Activated CD4-positive, alpha-beta T cell treated with anti-CD3 and anti-CD28 coated beads, Interleukin-2, amount 10 ng/mL, durations not matched to agents 7 days and 5 days (primary cell): ENCODE results near the gene AGBL4. TPM values are rescaled to one million over a fixed set of nuclear protein-coding genes. Genes with fewer than 3 reads are reported as not detected.
A peak's percentile ranks its signal among the peaks of the same experiment; 100 is the strongest.
"Not testable (repeated sequence)": the region's sequence is repeated elsewhere in the genome, so short reads cannot be mapped to it uniquely, and the experiment has no call there.

ENCODE experiments used
- CTCF ChIA-PET: fragments of 350-600 bp; sonication (Branson Sonifier 250); formaldehyde crosslinking; loops from one replicate; lab custom pipeline; 2021; ENCODE audit warnings: antibody characterized with exemption; lab: Charles Lee
- POLR2A ChIA-PET: fragments of 350-600 bp; sonication (Branson Sonifier 250); formaldehyde crosslinking; loops from one replicate; lab custom pipeline; 2021; ENCODE audit warnings: antibody characterized with exemption; lab: Charles Lee
- DNase-seq: peaks from one replicate; pipeline ENCODE4 v3.0.0-alpha.2; 2020
- H3K27ac Mint-ChIP-seq: one replicate; pipeline ENCODE4 v1.8.0; 2021; ENCODE audit warnings: mild to moderate bottlenecking, moderate library complexity, mixed read lengths
- H3K27me3 Mint-ChIP-seq: one replicate; pipeline ENCODE4 v1.8.0; 2021; ENCODE audit warnings: mixed read lengths
- H3K36me3 Mint-ChIP-seq: one replicate; pipeline ENCODE4 v1.8.0; 2021; ENCODE audit warnings: low read depth, mixed read lengths
- H3K4me1 Mint-ChIP-seq: one replicate; pipeline ENCODE4 v1.8.0; 2021; ENCODE audit warnings: mixed read lengths
- H3K4me3 Mint-ChIP-seq: one replicate; pipeline ENCODE4 v1.8.0; 2021; ENCODE audit warnings: mild to moderate bottlenecking, moderate library complexity, mixed read lengths
- H3K9me3 Mint-ChIP-seq: one replicate; pipeline ENCODE4 v1.8.0; 2021; ENCODE audit warnings: mixed read lengths
- total RNA-seq, 2 experiments: library from RNA; stranded (reverse); gene quantifications; one replicate each; pipeline ENCODE4 v1.2.3, GENCODE V29; 2021

The AGBL4 gene
- not detected for total RNA-seq

DNA sequence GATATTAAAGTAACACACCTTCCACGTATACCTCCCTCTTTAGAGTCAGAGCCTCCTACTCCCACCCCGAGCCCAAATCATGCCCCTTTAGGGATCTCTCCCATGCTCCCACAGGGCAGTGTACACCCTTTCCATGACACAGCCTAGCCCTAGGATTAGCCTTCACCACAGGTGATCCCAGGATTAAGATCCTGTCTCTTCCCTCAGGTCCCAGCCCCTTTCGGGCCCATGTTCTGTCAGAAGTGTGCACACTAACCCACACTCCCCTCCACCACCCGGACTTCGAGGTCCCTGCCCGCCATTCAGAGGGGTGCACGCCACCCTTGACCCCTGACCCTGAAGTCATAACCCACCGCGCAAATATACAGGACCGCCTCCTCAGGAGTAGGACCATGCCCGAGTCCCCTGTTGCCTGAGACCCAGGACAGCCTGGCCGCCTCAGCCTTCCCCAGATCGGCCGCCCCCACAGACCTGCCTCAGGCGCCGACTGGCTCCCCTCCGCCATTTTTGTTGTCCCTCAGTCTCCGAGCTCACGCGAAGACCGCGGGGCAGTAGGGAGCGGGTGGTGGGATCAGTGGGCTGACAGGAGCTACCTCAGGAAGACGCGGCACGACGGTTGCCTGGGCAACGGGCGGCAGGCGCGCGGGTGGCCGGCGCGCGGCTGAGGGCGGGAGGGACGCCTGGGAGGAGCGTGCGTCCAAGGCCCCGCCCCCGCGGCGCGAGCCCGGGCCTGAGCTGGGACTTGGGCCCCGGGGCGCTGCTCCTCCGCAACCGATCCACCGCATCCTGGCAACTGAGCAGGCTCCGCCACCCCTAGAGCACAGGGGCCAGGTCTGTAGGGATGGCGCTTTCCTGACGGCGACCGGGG, at the start of gene AGBL4:
Gene AGBL4, minus strand, starts transcription at position 663 of the 868 bp plus-strand sequence.
- Mint-ChIP-seq H3K4me1 (peaks cover 4% of the 10 kb centered on the region), H3K36me3 (no peaks in the 10 kb centered on the region), H3K27me3 (peaks cover 13% of the 10 kb centered on the region), H3K9me3 (peaks cover 3% of the 10 kb centered on the region), H3K4me3 (peak within 1 kb of the TSS; percentile 19), H3K27ac (peak within 1 kb of the TSS; percentile 33)
- CTCF ChIA-PET = no interaction called here
- POLR2A ChIA-PET = no interaction called here
- no peak for DNase-seq

GRCh38 chr1:50066806-50067205, 43.1 kb upstream of the AGBL4 start:
- Mint-ChIP-seq H3K4me1 (no peaks in the 10 kb centered on the region), H3K36me3 (no peaks in the 10 kb centered on the region), H3K27ac (no peak overlapping the region), H3K4me3 (no peak overlapping the region), H3K27me3 (no peaks in the 10 kb centered on the region), H3K9me3 (no peaks in the 10 kb centered on the region)
- ChIA-PET POLR2A (no interaction called here), CTCF (no interaction called here)
- no peak for DNase-seq

- H3K4me3 Mint-ChIP-seq = no peak overlapping the region
- no peaks in the 10 kb centered on the region for H3K36me3 Mint-ChIP-seq
- no peaks in the 10 kb centered on the region for H3K4me1 Mint-ChIP-seq
- H3K9me3 Mint-ChIP-seq = no peaks in the 10 kb centered on the region
- ChIA-PET CTCF (no interaction called here), POLR2A (no interaction called here)
- no peaks in the 10 kb centered on the region for H3K27me3 Mint-ChIP-seq
- no peak for DNase-seq
- no peak overlapping the region for H3K27ac Mint-ChIP-seq
These were observed 36.5 kb upstream of the AGBL4 start for GRCh38 chr1:50060279-50060678.

DNA sequence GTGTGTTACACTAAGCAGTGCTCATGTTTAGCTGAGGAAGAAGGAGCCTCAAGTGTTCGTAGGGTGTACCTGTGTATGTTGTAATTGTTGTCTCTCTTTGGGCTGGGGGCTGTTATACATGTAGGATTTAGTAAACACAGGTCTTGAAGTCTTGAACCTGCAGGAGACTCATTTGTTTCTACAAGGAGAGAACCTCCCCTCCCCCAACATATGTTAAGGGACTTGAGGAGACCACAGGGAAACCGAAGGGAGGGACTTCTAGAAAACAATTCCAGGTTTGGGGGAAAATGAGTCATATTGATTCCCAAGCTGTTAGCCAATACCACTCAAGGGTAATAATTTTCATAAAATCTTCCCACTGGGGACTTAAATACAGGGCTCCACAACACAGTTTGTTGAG, 25.0 kb upstream of the AGBL4 start:
- no peaks in the 10 kb centered on the region for H3K4me1 Mint-ChIP-seq
- H3K27me3 Mint-ChIP-seq = peaks cover 33% of the 10 kb centered on the region
- ChIA-PET POLR2A (no interaction called here), CTCF (interaction anchor here (1.2 kb wide), 1 partner anchor 26 kb away, joined by 3 read pairs; no protein-coding TSS in a partner anchor)
- no peak overlapping the region for H3K27ac Mint-ChIP-seq
- H3K36me3 Mint-ChIP-seq = no peaks in the 10 kb centered on the region
- DNase-seq = no peak
- no peak overlapping the region for H3K4me3 Mint-ChIP-seq
- H3K9me3 Mint-ChIP-seq = no peaks in the 10 kb centered on the region

- DNase-seq = no peak
- POLR2A ChIA-PET = no interaction called here
- H3K27ac Mint-ChIP-seq = no peak overlapping the region
- CTCF ChIA-PET = interaction anchor here (1.2 kb wide), 1 partner anchor 27 kb away, joined by 3 read pairs; no protein-coding TSS in a partner anchor
- H3K36me3 Mint-ChIP-seq = no peaks in the 10 kb centered on the region
- H3K27me3 Mint-ChIP-seq = peaks cover 33% of the 10 kb centered on the region
- H3K4me1 Mint-ChIP-seq = no peaks in the 10 kb centered on the region
- no peaks in the 10 kb centered on the region for H3K9me3 Mint-ChIP-seq
- H3K4me3 Mint-ChIP-seq = no peak overlapping the region
These were observed 24.4 kb upstream of the AGBL4 start for GRCh38 chr1:50047916-50048694.

DNA sequence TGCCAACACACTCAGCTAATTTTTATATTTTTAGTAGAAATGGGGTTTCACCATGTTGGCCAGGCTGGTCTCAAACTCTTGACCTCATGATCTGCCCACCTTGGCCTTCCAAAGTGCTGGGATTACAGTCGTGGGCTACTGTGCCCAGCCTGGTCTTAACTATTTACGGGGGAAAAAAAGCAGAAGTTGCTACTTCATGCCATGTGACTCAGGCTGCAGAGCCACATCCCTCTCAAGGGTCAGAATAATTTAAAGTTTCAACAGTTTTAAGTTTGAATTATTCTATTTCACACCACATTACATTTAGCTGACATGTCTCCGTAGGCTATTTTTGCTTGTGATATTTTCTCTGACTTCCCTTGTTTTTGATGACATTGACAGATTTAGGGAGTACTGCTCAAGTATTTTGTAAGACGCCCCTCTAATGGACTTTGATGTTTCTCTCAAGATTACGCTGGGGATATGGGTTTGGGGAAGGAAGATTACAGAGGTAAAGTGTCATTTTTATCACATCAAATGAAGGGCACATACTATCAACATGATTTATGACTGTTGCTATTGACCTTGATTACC, 14.6 kb upstream of the AGBL4 start:
- no peak overlapping the region for H3K27ac Mint-ChIP-seq
- H3K4me1 Mint-ChIP-seq = no peaks in the 10 kb centered on the region
- no peaks in the 10 kb centered on the region for H3K9me3 Mint-ChIP-seq
- H3K36me3 Mint-ChIP-seq = no peaks in the 10 kb centered on the region
- DNase-seq = no peak
- peaks cover 2% of the 10 kb centered on the region for H3K27me3 Mint-ChIP-seq
- ChIA-PET CTCF (no interaction called here), POLR2A (no interaction called here)
- H3K4me3 Mint-ChIP-seq = no peak overlapping the region

- CTCF ChIA-PET = no interaction called here
- H3K27me3 Mint-ChIP-seq = peaks cover 13% of the 10 kb centered on the region
These were observed 4.0 kb upstream of the AGBL4 start for GRCh38 chr1:50027794-50028193.

GRCh38 chr1:49995734-49996133, 28.0 kb downstream of the AGBL4 start:
- ChIA-PET POLR2A (no interaction called here), CTCF (no interaction called here)
- H3K36me3 Mint-ChIP-seq = no peaks in the 10 kb centered on the region
- no peak for DNase-seq
- peaks cover 12% of the 10 kb centered on the region for H3K9me3 Mint-ChIP-seq
- H3K4me1 Mint-ChIP-seq = no peaks in the 10 kb centered on the region
- no peak overlapping the region for H3K4me3 Mint-ChIP-seq
- no peaks in the 10 kb centered on the region for H3K27me3 Mint-ChIP-seq
- H3K27ac Mint-ChIP-seq = no peak overlapping the region

More at GRCh38 chr1:50027794-50028193, 4.0 kb upstream of the AGBL4 start:
- POLR2A ChIA-PET = no interaction called here
- peaks cover 4% of the 10 kb centered on the region for H3K4me1 Mint-ChIP-seq
- H3K4me3 Mint-ChIP-seq = no peak overlapping the region
- H3K9me3 Mint-ChIP-seq = peaks cover 3% of the 10 kb centered on the region
- no peak for DNase-seq
- no peaks in the 10 kb centered on the region for H3K36me3 Mint-ChIP-seq
- no peak overlapping the region for H3K27ac Mint-ChIP-seq

DNA sequence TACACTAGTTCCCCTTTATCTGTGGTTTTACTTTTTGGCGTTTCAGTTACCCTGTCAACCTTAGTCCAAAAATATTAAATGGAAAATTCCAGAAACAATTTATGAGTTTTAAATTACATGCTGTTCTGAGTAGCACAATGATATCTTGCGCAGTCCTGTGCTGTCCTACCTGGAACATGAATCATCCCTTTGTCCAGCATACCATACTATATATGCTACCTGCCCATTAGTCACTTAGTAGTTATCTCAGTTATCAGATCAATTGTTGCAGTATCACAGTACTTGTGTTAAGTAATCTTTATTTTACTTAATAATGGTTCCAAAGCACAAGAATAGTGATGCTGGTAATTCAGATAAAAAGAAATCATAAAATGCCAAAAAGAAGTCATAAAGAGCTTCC, 52.7 kb downstream of the AGBL4 start:
- H3K9me3 Mint-ChIP-seq = no peaks in the 10 kb centered on the region
- H3K27ac Mint-ChIP-seq = no peak overlapping the region
- H3K4me3 Mint-ChIP-seq = no peak overlapping the region
- H3K4me1 Mint-ChIP-seq = no peaks in the 10 kb centered on the region
- no peak for DNase-seq
- H3K36me3 Mint-ChIP-seq = no peaks in the 10 kb centered on the region
- H3K27me3 Mint-ChIP-seq = no peaks in the 10 kb centered on the region
- ChIA-PET CTCF (no interaction called here), POLR2A (no interaction called here)

GRCh38 chr1:49951385-49951784, 72.4 kb downstream of the AGBL4 start:
- no peaks in the 10 kb centered on the region for H3K27me3 Mint-ChIP-seq
- no peaks in the 10 kb centered on the region for H3K9me3 Mint-ChIP-seq
- DNase-seq = no peak
- ChIA-PET POLR2A (no interaction called here), CTCF (no interaction called here)
- no peak overlapping the region for H3K27ac Mint-ChIP-seq
- H3K4me1 Mint-ChIP-seq = no peaks in the 10 kb centered on the region
- no peak overlapping the region for H3K4me3 Mint-ChIP-seq
- no peaks in the 10 kb centered on the region for H3K36me3 Mint-ChIP-seq

DNA sequence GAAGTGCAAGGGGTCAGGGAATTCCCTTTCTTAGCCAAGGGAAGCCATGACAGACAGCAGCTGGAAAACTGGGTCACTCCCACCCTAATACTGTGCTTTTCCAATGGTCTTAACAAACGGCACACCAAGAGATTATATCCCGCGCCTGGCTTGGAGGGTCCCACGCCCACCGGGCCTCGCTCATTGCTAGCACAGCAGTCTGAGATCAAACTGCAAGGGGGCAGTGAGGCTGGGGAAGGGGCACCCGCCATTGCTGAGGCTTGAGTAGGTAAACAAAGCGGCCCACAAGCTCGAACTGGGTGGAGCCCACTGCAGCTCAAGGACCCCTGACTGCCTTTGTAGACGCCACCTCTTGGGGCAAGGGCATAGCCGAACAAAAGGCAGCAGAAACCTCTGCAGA, 108.5 kb downstream of the AGBL4 start:
- H3K4me3 Mint-ChIP-seq, H3K27ac Mint-ChIP-seq, H3K27me3 Mint-ChIP-seq, H3K4me1 Mint-ChIP-seq, H3K9me3 Mint-ChIP-seq, DNase-seq, POLR2A ChIA-PET, H3K36me3 Mint-ChIP-seq, CTCF ChIA-PET: not testable (repeated sequence)

- H3K36me3 Mint-ChIP-seq = no peaks in the 10 kb centered on the region
- ChIA-PET CTCF (no interaction called here), POLR2A (no interaction called here)
- no peak overlapping the region for H3K4me3 Mint-ChIP-seq
- DNase-seq = no peak
- no peaks in the 10 kb centered on the region for H3K9me3 Mint-ChIP-seq
- H3K27me3 Mint-ChIP-seq = no peaks in the 10 kb centered on the region
- H3K4me1 Mint-ChIP-seq = no peaks in the 10 kb centered on the region
- no peak overlapping the region for H3K27ac Mint-ChIP-seq
These were observed 117.4 kb downstream of the AGBL4 start for GRCh38 chr1:49906365-49906764.

DNA sequence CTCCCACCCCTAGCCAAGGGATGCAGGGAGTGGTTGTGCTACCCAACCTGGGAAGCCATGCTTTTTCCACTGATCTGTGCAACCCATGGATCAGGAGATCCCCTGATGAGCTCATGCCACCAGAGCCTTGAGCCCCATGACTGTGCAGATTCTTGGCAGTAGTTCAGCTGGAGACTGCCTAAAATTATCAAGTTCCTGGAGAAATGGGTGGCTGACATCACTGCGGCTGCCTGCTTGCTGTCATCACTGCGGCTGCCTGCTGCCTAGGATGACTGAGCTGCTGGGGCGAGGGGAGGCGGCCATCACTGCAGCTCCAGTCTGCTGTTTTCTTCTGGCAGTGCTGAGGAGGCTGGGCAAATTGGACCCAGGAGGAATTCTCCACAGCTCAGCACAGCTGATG, 159.2 kb downstream of the AGBL4 start:
- H3K27ac Mint-ChIP-seq = no peak overlapping the region
- ChIA-PET POLR2A (interaction anchor here (0.6 kb wide), 1 partner anchor 413 kb away, joined by 3 read pairs; no protein-coding TSS in a partner anchor), CTCF (no interaction called here)
- no peaks in the 10 kb centered on the region for H3K36me3 Mint-ChIP-seq
- no peaks in the 10 kb centered on the region for H3K4me1 Mint-ChIP-seq
- no peak overlapping the region for H3K4me3 Mint-ChIP-seq
- H3K9me3 Mint-ChIP-seq = peaks cover 6% of the 10 kb centered on the region
- no peaks in the 10 kb centered on the region for H3K27me3 Mint-ChIP-seq
- DNase-seq = no peak
